GM18519 (cell line): ENCODE data around the gene KPNA6.
"Not testable (repeated sequence)": the region's sequence is repeated elsewhere in the genome, so short reads cannot be mapped to it uniquely, and the experiment has no call there.

Experiments used
- ATAC-seq: cut with Tn5 transposase; IDR thresholded peaks from one replicate; pipeline ENCODE4 v1.9.1; 2021; ENCODE audit warnings: mild to moderate bottlenecking, moderate library complexity; ENCODE audit not compliant: unreplicated experiment, low FRiP score

KPNA6 gene

GRCh38 chr1:32099426-32099825 lies 8.4 kb upstream of the KPNA6 start:
- no peak for ATAC-seq

GRCh38 chr1:32100359-32100758 lies 7.5 kb upstream of the KPNA6 start:
- no peak for ATAC-seq

- ATAC-seq: no peak
These were observed 6.8 kb upstream of the KPNA6 start for GRCh38 chr1:32100807-32101708.

GRCh38 chr1:32104127-32104526 lies 3.7 kb upstream of the KPNA6 start:
- no peak for ATAC-seq

- no peak for ATAC-seq
These were observed 2.5 kb upstream of the KPNA6 start for GRCh38 chr1:32105338-32105737.

- ATAC-seq: no peak
These were observed 1.1 kb upstream of the KPNA6 start for GRCh38 chr1:32106663-32107275.

- no peak for ATAC-seq
These were observed 3.3 kb downstream of the KPNA6 start for GRCh38 chr1:32111040-32111623.

GRCh38 chr1:32111789-32112188 lies 3.9 kb downstream of the KPNA6 start:
- ATAC-seq: no peak

- no peak for ATAC-seq
These were observed 5.0 kb downstream of the KPNA6 start for GRCh38 chr1:32112806-32113375.

- not testable (repeated sequence) for ATAC-seq
These were observed 5.6 kb downstream of the KPNA6 start for GRCh38 chr1:32113436-32113835.

GRCh38 chr1:32114420-32114819 lies 6.6 kb downstream of the KPNA6 start:
- no peak for ATAC-seq

- no peak for ATAC-seq
These were observed 7.6 kb downstream of the KPNA6 start for GRCh38 chr1:32115496-32115895.

GRCh38 chr1:32116531-32116930 lies 8.7 kb downstream of the KPNA6 start:
- ATAC-seq: no peak

GRCh38 chr1:32122151-32122550 lies 14.3 kb downstream of the KPNA6 start:
- ATAC-seq: no peak

- not testable (repeated sequence) for ATAC-seq
These were observed 15.5 kb downstream of the KPNA6 start for GRCh38 chr1:32123361-32123760.

GRCh38 chr1:32125313-32125712 lies 17.5 kb downstream of the KPNA6 start:
- no peak for ATAC-seq

GRCh38 chr1:32126770-32127169 lies 18.9 kb downstream of the KPNA6 start:
- ATAC-seq: no peak

- no peak for ATAC-seq
These were observed 19.7 kb downstream of the KPNA6 start for GRCh38 chr1:32127409-32128198.

GRCh38 chr1:32128479-32128878 lies 20.6 kb downstream of the KPNA6 start:
- ATAC-seq: no peak

- ATAC-seq: no peak
These were observed 21.1 kb downstream of the KPNA6 start for GRCh38 chr1:32128964-32129363.

GRCh38 chr1:32133950-32134280 lies 26.1 kb downstream of the KPNA6 start:
- not testable (repeated sequence) for ATAC-seq
